Keratinocyte (primary cell): ENCODE data around the gene CHST7. TPM values are rescaled to one million over a fixed set of nuclear protein-coding genes. Genes with fewer than 3 reads are reported as not detected.

ENCODE experiments used
- DNase-seq: peaks from one replicate; pipeline ENCODE4 v3.0.0-alpha.2; 2011; ENCODE audit warnings: low read depth, missing footprints, low spot score
- FAIRE-seq: peaks from 2 replicates; lab custom pipeline; 2011; peaks lifted over from hg19 to GRCh38; lab: Jason Lieb, UNC
- H2AFZ ChIP-seq: 2 replicates; pipeline ENCODE4 v1.6.0; 2012; ENCODE audit warnings: low read length, control low read depth, inconsistent platforms; ENCODE audit not compliant: control insufficient read depth
- H3K27ac ChIP-seq: 2 replicates; pipeline ENCODE4 v1.5.1; 2011; ENCODE audit warnings: low read length; ENCODE audit not compliant: control insufficient read depth, insufficient read depth
- H3K27me3 ChIP-seq: 3 replicates; pipeline ENCODE4 v1.6.0; 2011; ENCODE audit warnings: low read length; ENCODE audit not compliant: control insufficient read depth, insufficient read depth; ENCODE audit errors: extremely low read depth
- H3K36me3 ChIP-seq, 2 experiments: 2 replicates in 1 of 2; 3 replicates in 1 of 2; pipeline ENCODE4 v1.5.1; 2011; ENCODE audit warnings: low read length in 2 of 2, mild to moderate bottlenecking in 1 of 2; ENCODE audit not compliant: control insufficient read depth in 2 of 2, insufficient read depth in 2 of 2; ENCODE audit errors: extremely low read depth in 1 of 2
- H3K4me1 ChIP-seq: 3 replicates; pipeline ENCODE4 v1.5.1; 2011; ENCODE audit warnings: low read length; ENCODE audit not compliant: control insufficient read depth, insufficient read depth; ENCODE audit errors: extremely low read depth
- H3K4me2 ChIP-seq: 3 replicates; pipeline ENCODE4 v1.6.0; 2011; ENCODE audit warnings: low read depth, low read length; ENCODE audit not compliant: control insufficient read depth, insufficient read depth; ENCODE audit errors: extremely low read depth
- H3K4me3 ChIP-seq, 3 experiments: fragments of 200-600 bp in 1 of 3; sonication (generic) in 1 of 3; 2 replicates in 2 of 3; 3 replicates in 1 of 3; pipeline ENCODE4 v1.5.1; 2011 to 2016; ENCODE audit warnings: low read length in 3 of 3, mild to moderate bottlenecking in 3 of 3, control low read depth in 2 of 3, inconsistent platforms in 1 of 3, low read depth in 1 of 3, mixed read lengths in 1 of 3, mixed run types in 1 of 3, moderate library complexity in 1 of 3; ENCODE audit not compliant: control insufficient read depth in 2 of 3, insufficient read depth in 2 of 3; ENCODE audit errors: extremely low read depth in 1 of 3
- H3K79me2 ChIP-seq: 2 replicates; pipeline ENCODE4 v1.6.0; 2012; ENCODE audit warnings: low read length; ENCODE audit not compliant: control insufficient read depth, insufficient read depth
- H3K9ac ChIP-seq: 3 replicates; pipeline ENCODE4 v1.6.0; 2011; ENCODE audit warnings: low read length; ENCODE audit not compliant: control insufficient read depth, insufficient read depth; ENCODE audit errors: extremely low read depth
- H3K9me1 ChIP-seq: 3 replicates; pipeline ENCODE4 v1.6.0; 2011; ENCODE audit warnings: low read length; ENCODE audit not compliant: control insufficient read depth, insufficient read depth; ENCODE audit errors: extremely low read depth
- H3K9me3 ChIP-seq: 2 replicates; pipeline ENCODE4 v1.5.1; 2012; ENCODE audit warnings: low read depth, low read length; ENCODE audit not compliant: control insufficient read depth
- H4K20me1 ChIP-seq: 3 replicates; pipeline ENCODE4 v1.6.0; 2011; ENCODE audit warnings: low read length; ENCODE audit not compliant: control insufficient read depth, insufficient read depth; ENCODE audit errors: extremely low read depth
- CTCF ChIP-seq, 3 experiments: IDR thresholded peaks in 1 of 3; conservative IDR thresholded peaks in 1 of 3; optimal IDR thresholded peaks in 1 of 3; 2 replicates in 2 of 3; 3 replicates in 1 of 3; pipeline versions ENCODE3 to v1.5.1; 2011; ENCODE audit warnings: low read length in 3 of 3, mild to moderate bottlenecking in 3 of 3, moderate library complexity in 2 of 3, control low read depth in 1 of 3, inconsistent platforms in 1 of 3; ENCODE audit not compliant: insufficient read depth in 2 of 3; ENCODE audit errors: extremely low read depth in 1 of 3
- EZH2 ChIP-seq: IDR thresholded peaks from one replicate; pipeline ENCODE4 v1.6.1; 2012; ENCODE audit warnings: inconsistent platforms, mild to moderate bottlenecking, low read length, moderate library complexity
- dilution Hi-C: fragments of 300-500 bp; cut with MboI; formaldehyde crosslinking; loops from one replicate; pipeline ENCODE4 v1.7.0; 2020; ENCODE audit warnings: low sequenced_read_pairs; ENCODE audit not compliant: extremely low pct_ligation_motif_present
- polyA plus RNA-seq, 5 experiments: library from polyadenylated mRNA; depleted of rRNA in 3 of 5; stranded (reverse) in 3 of 5; stranded (forward) in 1 of 5; unstranded in 1 of 5; fragments of >200 nt; gene quantifications; 1 replicate in 1 of 5; 2 replicates in 3 of 5; 3 replicates in 1 of 5; pipeline versions ENCODE4 v1.2.1 to v1.2.3, GENCODE V29; 2011 to 2012; ENCODE audit warnings: missing spikeins in 2 of 5, low read depth in 1 of 5, low replicate concordance in 1 of 5

Gene CHST7
- polyA plus RNA-seq, 1 donor (not counting 4 experiments of a cell fraction or from before 2014, with no cell fraction given), result 0.39 TPM

GRCh38 chrX:46634577-46634976 lies 61.0 kb downstream of the CHST7 start:
- H3K9me3 ChIP-seq, result no peaks in the 10 kb centered on the region
- H3K27me3 ChIP-seq, result no peaks in the 10 kb centered on the region
- no peaks in the 10 kb centered on the region for H3K9me1 ChIP-seq
- H2AFZ ChIP-seq, result no peak overlapping the region
- no peaks in the 10 kb centered on the region for H3K36me3 ChIP-seq
- H3K79me2 ChIP-seq, result no peaks in the 10 kb centered on the region
- dilution Hi-C loops, result no loop called here
- peaks cover 4% of the 10 kb centered on the region for H3K4me1 ChIP-seq
- H3K27ac ChIP-seq, result no peak overlapping the region
- TF ChIP-seq CTCF (optimal IDR thresholded peaks at IDR 0.05 in 1 of 3, IDR thresholded peaks at IDR 0.05 in 1 of 3, conservative IDR thresholded peaks at IDR 0.05 in 1 of 3; ENCODE audit: extremely low read depth in 1 of 3, insufficient read depth in 2 of 3, low read length in 3 of 3) (no peak), EZH2 (no peak)
- H3K4me2 ChIP-seq, result no peak overlapping the region
- FAIRE-seq, result no peak
- no peaks in the 10 kb centered on the region for H4K20me1 ChIP-seq
- no peak for DNase-seq
- H3K4me3 ChIP-seq, result no peak overlapping the region
- H3K9ac ChIP-seq, result no peak overlapping the region

- H3K79me2 ChIP-seq, result no peaks in the 10 kb centered on the region
- H2AFZ ChIP-seq, result no peak overlapping the region
- H3K9me3 ChIP-seq, result no peaks in the 10 kb centered on the region
- no peaks in the 10 kb centered on the region for H3K36me3 ChIP-seq
- H3K27me3 ChIP-seq, result no peaks in the 10 kb centered on the region
- no peak overlapping the region for H3K4me2 ChIP-seq
- DNase-seq (no peak), FAIRE-seq (no peak)
- H3K4me3 ChIP-seq, result no peak overlapping the region
- dilution Hi-C loops, result no loop called here
- H3K27ac ChIP-seq, result no peak overlapping the region
- H4K20me1 ChIP-seq, result no peaks in the 10 kb centered on the region
- no peak overlapping the region for H3K9ac ChIP-seq
- TF ChIP-seq EZH2 (no peak), CTCF (optimal IDR thresholded peaks at IDR 0.05 in 1 of 3, IDR thresholded peaks at IDR 0.05 in 1 of 3, conservative IDR thresholded peaks at IDR 0.05 in 1 of 3; ENCODE audit: extremely low read depth in 1 of 3, insufficient read depth in 2 of 3, low read length in 3 of 3) (no peak)
- no peaks in the 10 kb centered on the region for H3K9me1 ChIP-seq
- peaks cover 4% of the 10 kb centered on the region for H3K4me1 ChIP-seq
Measured at GRCh38 chrX:46635186-46635585, 61.6 kb downstream of the CHST7 start.
